GM18867 (cell line): ENCODE data around the gene GDF15.
"Not testable (repeated sequence)": the region's sequence is repeated elsewhere in the genome, so short reads cannot be mapped to it uniquely, and the experiment has no call there.

Source experiments
- ATAC-seq: cut with Tn5 transposase; IDR thresholded peaks from one replicate; pipeline ENCODE4 v1.9.1; 2021; ENCODE audit warnings: mild to moderate bottlenecking, moderate library complexity; ENCODE audit not compliant: unreplicated experiment

GDF15 gene

GRCh38 chr19:18385675-18386542 lies at the start of gene GDF15:
GDF15 (plus strand) TSS chr19:18386158; CDS start chr19:18386190, 32 bp downstream.
- no peak for ATAC-seq

GRCh38 chr19:18338541-18338940 lies 47.4 kb upstream of the GDF15 start:
- no peak for ATAC-seq

GRCh38 chr19:18339723-18340122 lies 46.2 kb upstream of the GDF15 start:
- ATAC-seq = no peak

GRCh38 chr19:18340190-18340989 lies 45.6 kb upstream of the GDF15 start, which contains the start of gene PGPEP1:
PGPEP1 (plus strand) TSS chr19:18340598; CDS start chr19:18340682, 84 bp downstream.
- ATAC-seq = peak; percentile 74

- peak; percentile 66 for ATAC-seq
Measured at GRCh38 chr19:18340990-18341868, 44.7 kb upstream of the GDF15 start.

GRCh38 chr19:18342090-18342632 lies 43.8 kb upstream of the GDF15 start:
- ATAC-seq = no peak

GRCh38 chr19:18344582-18344950 lies 41.4 kb upstream of the GDF15 start:
- ATAC-seq = no peak

- no peak for ATAC-seq
Measured at GRCh38 chr19:18345296-18345695, 40.7 kb upstream of the GDF15 start.

- no peak for ATAC-seq
Measured at GRCh38 chr19:18346091-18346490, 39.9 kb upstream of the GDF15 start.

- no peak for ATAC-seq
Measured at GRCh38 chr19:18348171-18348570, 37.8 kb upstream of the GDF15 start.

- not testable (repeated sequence) for ATAC-seq
Measured at GRCh38 chr19:18348818-18349339, 37.1 kb upstream of the GDF15 start.

GRCh38 chr19:18349524-18350128 lies 36.3 kb upstream of the GDF15 start:
- ATAC-seq = no peak

- no peak for ATAC-seq
Measured at GRCh38 chr19:18350490-18350889, 35.5 kb upstream of the GDF15 start.

- ATAC-seq = no peak
Measured at GRCh38 chr19:18351544-18351943, 34.4 kb upstream of the GDF15 start.

- ATAC-seq = no peak
Measured at GRCh38 chr19:18353378-18354005, 32.5 kb upstream of the GDF15 start.

- ATAC-seq = not testable (repeated sequence)
Measured at GRCh38 chr19:18354743-18355142, 31.2 kb upstream of the GDF15 start.

- ATAC-seq = no peak
Measured at GRCh38 chr19:18357041-18357440, 28.9 kb upstream of the GDF15 start.

GRCh38 chr19:18361646-18362045 lies 24.3 kb upstream of the GDF15 start:
- no peak for ATAC-seq

GRCh38 chr19:18362934-18363542 lies 22.9 kb upstream of the GDF15 start:
- ATAC-seq = no peak
